Measurements from ENCODE around the gene CYTH1.
A peak's percentile ranks its signal among the peaks of the same experiment; 100 is the strongest.

Gene CYTH1

GRCh38 chr17:78745407-78746088 lies 36.5 kb downstream of the CYTH1 start:
- no peak overlapping the region for H3K9ac ChIP-seq (ENCODE audit: low read depth, low read length)
- H3K27ac ChIP-seq (ENCODE audit: low read depth, low read length), result no peak overlapping the region
- no peaks in the 10 kb centered on the region for H3K27me3 ChIP-seq (ENCODE audit: control insufficient read depth, insufficient read depth, low read length)
- H3K36me3 ChIP-seq (ENCODE audit: control insufficient read depth, insufficient read depth, low read length), result no peaks in the 10 kb centered on the region
- H3K4me1 ChIP-seq (ENCODE audit: control insufficient read depth, insufficient read depth, low read length), result peaks cover 13% of the 10 kb centered on the region
- no peaks in the 10 kb centered on the region for H3K9me3 ChIP-seq (ENCODE audit: control insufficient read depth, insufficient read depth, low read length)
- H3K4me3 ChIP-seq (ENCODE audit: low read depth, low read length), result no peak overlapping the region

GRCh38 chr17:78742901-78743300 lies 39.2 kb downstream of the CYTH1 start:
- Histone ChIP-seq H3K27me3 (ENCODE audit: control insufficient read depth, insufficient read depth, low read length) (no peaks in the 10 kb centered on the region), H3K9ac (ENCODE audit: low read depth, low read length) (no peak overlapping the region), H3K36me3 (ENCODE audit: control insufficient read depth, insufficient read depth, low read length) (no peaks in the 10 kb centered on the region), H3K4me3 (ENCODE audit: low read depth, low read length) (no peak overlapping the region), H3K9me3 (ENCODE audit: control insufficient read depth, insufficient read depth, low read length) (no peaks in the 10 kb centered on the region), H3K4me1 (ENCODE audit: control insufficient read depth, insufficient read depth, low read length) (peaks cover 13% of the 10 kb centered on the region), H3K27ac (ENCODE audit: low read depth, low read length) (no peak overlapping the region)

GRCh38 chr17:78741644-78742284 lies 40.3 kb downstream of the CYTH1 start:
- no peak overlapping the region for H3K9ac ChIP-seq (ENCODE audit: low read depth, low read length)

GRCh38 chr17:78739331-78739931 lies 42.6 kb downstream of the CYTH1 start:
- Histone ChIP-seq H3K9me3 (ENCODE audit: control insufficient read depth, insufficient read depth, low read length) (no peaks in the 10 kb centered on the region), H3K4me1 (ENCODE audit: control insufficient read depth, insufficient read depth, low read length) (peaks cover 9% of the 10 kb centered on the region; the same call in 1 of the 2 replicates), H3K27ac (ENCODE audit: low read depth, low read length) (no peak overlapping the region), H3K4me3 (ENCODE audit: low read depth, low read length) (no peak overlapping the region), H3K9ac (ENCODE audit: low read depth, low read length) (no peak overlapping the region), H3K27me3 (ENCODE audit: control insufficient read depth, insufficient read depth, low read length) (no peaks in the 10 kb centered on the region), H3K36me3 (ENCODE audit: control insufficient read depth, insufficient read depth, low read length) (no peaks in the 10 kb centered on the region)

More at GRCh38 chr17:78741644-78742284, 40.3 kb downstream of the CYTH1 start:
- Histone ChIP-seq H3K36me3 (ENCODE audit: control insufficient read depth, insufficient read depth, low read length) (no peaks in the 10 kb centered on the region), H3K4me1 (ENCODE audit: control insufficient read depth, insufficient read depth, low read length) (peaks cover 14% of the 10 kb centered on the region), H3K9me3 (ENCODE audit: control insufficient read depth, insufficient read depth, low read length) (no peaks in the 10 kb centered on the region), H3K27ac (ENCODE audit: low read depth, low read length) (no peak overlapping the region), H3K27me3 (ENCODE audit: control insufficient read depth, insufficient read depth, low read length) (no peaks in the 10 kb centered on the region), H3K4me3 (ENCODE audit: low read depth, low read length) (no peak overlapping the region)

GRCh38 chr17:78738698-78739097 lies 43.4 kb downstream of the CYTH1 start:
- Histone ChIP-seq H3K4me3 (ENCODE audit: low read depth, low read length) (no peak overlapping the region), H3K9me3 (ENCODE audit: control insufficient read depth, insufficient read depth, low read length) (no peaks in the 10 kb centered on the region), H3K27ac (ENCODE audit: low read depth, low read length) (no peak overlapping the region), H3K9ac (ENCODE audit: low read depth, low read length) (no peak overlapping the region), H3K36me3 (ENCODE audit: control insufficient read depth, insufficient read depth, low read length) (no peaks in the 10 kb centered on the region), H3K27me3 (ENCODE audit: control insufficient read depth, insufficient read depth, low read length) (no peaks in the 10 kb centered on the region), H3K4me1 (ENCODE audit: control insufficient read depth, insufficient read depth, low read length) (peaks cover 9% of the 10 kb centered on the region; the same call in 1 of the 2 replicates)

GRCh38 chr17:78738278-78738677 lies 43.8 kb downstream of the CYTH1 start:
- no peak overlapping the region for H3K9ac ChIP-seq (ENCODE audit: low read depth, low read length)
- H3K27me3 ChIP-seq (ENCODE audit: control insufficient read depth, insufficient read depth, low read length), result no peaks in the 10 kb centered on the region
- H3K36me3 ChIP-seq (ENCODE audit: control insufficient read depth, insufficient read depth, low read length), result no peaks in the 10 kb centered on the region
- H3K4me3 ChIP-seq (ENCODE audit: low read depth, low read length), result no peak overlapping the region
- H3K27ac ChIP-seq (ENCODE audit: low read depth, low read length), result no peak overlapping the region
- no peaks in the 10 kb centered on the region for H3K9me3 ChIP-seq (ENCODE audit: control insufficient read depth, insufficient read depth, low read length)
- H3K4me1 ChIP-seq (ENCODE audit: control insufficient read depth, insufficient read depth, low read length), result peaks cover 9% of the 10 kb centered on the region; the same call in 1 of the 2 replicates

GRCh38 chr17:78737332-78737731 lies 44.7 kb downstream of the CYTH1 start:
- H3K36me3 ChIP-seq (ENCODE audit: control insufficient read depth, insufficient read depth, low read length), result no peaks in the 10 kb centered on the region
- no peak overlapping the region for H3K9ac ChIP-seq (ENCODE audit: low read depth, low read length)
- H3K9me3 ChIP-seq (ENCODE audit: control insufficient read depth, insufficient read depth, low read length), result no peaks in the 10 kb centered on the region
- H3K4me3 ChIP-seq (ENCODE audit: low read depth, low read length), result no peak overlapping the region
- H3K27me3 ChIP-seq (ENCODE audit: control insufficient read depth, insufficient read depth, low read length), result no peaks in the 10 kb centered on the region
- no peak overlapping the region for H3K27ac ChIP-seq (ENCODE audit: low read depth, low read length)
- H3K4me1 ChIP-seq (ENCODE audit: control insufficient read depth, insufficient read depth, low read length), result peaks cover 9% of the 10 kb centered on the region; the same call in 1 of the 2 replicates

- Histone ChIP-seq H3K27ac (ENCODE audit: low read depth, low read length) (no peak overlapping the region), H3K36me3 (ENCODE audit: control insufficient read depth, insufficient read depth, low read length) (no peaks in the 10 kb centered on the region), H3K9ac (ENCODE audit: low read depth, low read length) (no peak overlapping the region), H3K9me3 (ENCODE audit: control insufficient read depth, insufficient read depth, low read length) (no peaks in the 10 kb centered on the region), H3K4me3 (ENCODE audit: low read depth, low read length) (no peak overlapping the region), H3K4me1 (ENCODE audit: control insufficient read depth, insufficient read depth, low read length) (peaks cover 9% of the 10 kb centered on the region; the same call in 1 of the 2 replicates), H3K27me3 (ENCODE audit: control insufficient read depth, insufficient read depth, low read length) (no peaks in the 10 kb centered on the region)
These were observed 45.5 kb downstream of the CYTH1 start for GRCh38 chr17:78736526-78737079.

- Histone ChIP-seq H3K27me3 (ENCODE audit: control insufficient read depth, insufficient read depth, low read length) (no peaks in the 10 kb centered on the region), H3K9me3 (ENCODE audit: control insufficient read depth, insufficient read depth, low read length) (no peaks in the 10 kb centered on the region), H3K4me3 (ENCODE audit: low read depth, low read length) (no peak overlapping the region), H3K9ac (ENCODE audit: low read depth, low read length) (no peak overlapping the region), H3K36me3 (ENCODE audit: control insufficient read depth, insufficient read depth, low read length) (no peaks in the 10 kb centered on the region), H3K4me1 (ENCODE audit: control insufficient read depth, insufficient read depth, low read length) (peaks cover 9% of the 10 kb centered on the region; the same call in 1 of the 2 replicates), H3K27ac (ENCODE audit: low read depth, low read length) (peak overlapping the region; percentile 50)
These were observed 46.1 kb downstream of the CYTH1 start for GRCh38 chr17:78735832-78736525.

- no peaks in the 10 kb centered on the region for H3K27me3 ChIP-seq (ENCODE audit: control insufficient read depth, insufficient read depth, low read length)
- H3K4me3 ChIP-seq (ENCODE audit: low read depth, low read length), result no peak overlapping the region
- H3K36me3 ChIP-seq (ENCODE audit: control insufficient read depth, insufficient read depth, low read length), result no peaks in the 10 kb centered on the region
- H3K9ac ChIP-seq (ENCODE audit: low read depth, low read length), result no peak overlapping the region
- peaks cover 9% of the 10 kb centered on the region; the same call in 1 of the 2 replicates for H3K4me1 ChIP-seq (ENCODE audit: control insufficient read depth, insufficient read depth, low read length)
- H3K27ac ChIP-seq (ENCODE audit: low read depth, low read length), result no peak overlapping the region
- no peaks in the 10 kb centered on the region for H3K9me3 ChIP-seq (ENCODE audit: control insufficient read depth, insufficient read depth, low read length)
These were observed 47.1 kb downstream of the CYTH1 start for GRCh38 chr17:78734793-78735641.

Data from HUES48 (cell line).